SU-DHL-6 (cell line): Measurements from ENCODE around the gene VASN.

ENCODE experiments used
- CTCF ChIP-seq: fragments of 200-600 bp; sonication (generic); IDR thresholded peaks from one replicate; pipeline ENCODE4 v1.5.1; 2017; ENCODE audit warnings: antibody characterized with exemption, mild to moderate bottlenecking, low read length, moderate library complexity; ENCODE audit not compliant: insufficient read depth, poor library complexity, severe bottlenecking
- EZH2phosphoT487 ChIP-seq: fragments of 200-600 bp; sonication (generic), shearing (Covaris generic); conservative IDR thresholded peaks from 2 replicates; pipeline ENCODE4 v1.6.1; 2018; ENCODE audit warnings: mild to moderate bottlenecking, antibody characterized with exemption, low read length, moderate library complexity, mixed read lengths

- TF ChIP-seq CTCF (no peak), EZH2phosphoT487 (no peak)
These were observed 18.9 kb downstream of the VASN start for GRCh38 chr16:4390266-4391260.
